Measurements from ENCODE around the gene RGL2.

DNA sequence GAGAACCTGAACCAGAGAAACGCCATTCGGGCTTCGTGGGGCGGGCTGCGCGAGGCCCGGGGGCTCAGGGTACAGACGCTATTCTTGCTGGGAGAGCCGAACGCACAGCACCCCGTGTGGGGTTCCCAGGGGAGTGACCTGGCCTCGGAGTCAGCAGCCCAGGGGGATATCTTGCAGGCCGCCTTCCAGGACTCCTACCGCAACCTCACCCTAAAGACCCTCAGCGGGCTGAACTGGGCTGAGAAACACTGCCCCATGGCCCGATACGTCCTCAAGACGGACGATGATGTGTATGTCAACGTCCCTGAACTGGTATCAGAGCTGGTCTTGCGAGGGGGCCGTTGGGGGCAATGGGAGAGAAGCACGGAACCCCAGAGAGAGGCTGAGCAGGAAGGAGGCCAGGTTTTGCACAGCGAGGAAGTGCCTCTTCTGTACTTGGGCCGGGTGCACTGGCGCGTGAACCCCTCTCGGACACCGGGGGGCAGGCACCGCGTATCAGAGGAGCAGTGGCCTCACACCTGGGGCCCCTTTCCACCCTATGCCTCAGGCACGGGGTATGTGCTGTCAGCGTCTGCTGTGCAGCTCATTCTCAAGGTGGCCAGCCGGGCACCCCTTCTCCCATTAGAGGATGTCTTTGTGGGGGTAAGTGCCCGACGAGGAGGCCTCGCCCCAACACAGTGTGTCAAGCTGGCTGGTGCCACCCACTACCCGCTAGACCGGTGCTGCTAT, 20.9 kb downstream of the RGL2 start:
- TF ChIP-seq, protein P1, sequence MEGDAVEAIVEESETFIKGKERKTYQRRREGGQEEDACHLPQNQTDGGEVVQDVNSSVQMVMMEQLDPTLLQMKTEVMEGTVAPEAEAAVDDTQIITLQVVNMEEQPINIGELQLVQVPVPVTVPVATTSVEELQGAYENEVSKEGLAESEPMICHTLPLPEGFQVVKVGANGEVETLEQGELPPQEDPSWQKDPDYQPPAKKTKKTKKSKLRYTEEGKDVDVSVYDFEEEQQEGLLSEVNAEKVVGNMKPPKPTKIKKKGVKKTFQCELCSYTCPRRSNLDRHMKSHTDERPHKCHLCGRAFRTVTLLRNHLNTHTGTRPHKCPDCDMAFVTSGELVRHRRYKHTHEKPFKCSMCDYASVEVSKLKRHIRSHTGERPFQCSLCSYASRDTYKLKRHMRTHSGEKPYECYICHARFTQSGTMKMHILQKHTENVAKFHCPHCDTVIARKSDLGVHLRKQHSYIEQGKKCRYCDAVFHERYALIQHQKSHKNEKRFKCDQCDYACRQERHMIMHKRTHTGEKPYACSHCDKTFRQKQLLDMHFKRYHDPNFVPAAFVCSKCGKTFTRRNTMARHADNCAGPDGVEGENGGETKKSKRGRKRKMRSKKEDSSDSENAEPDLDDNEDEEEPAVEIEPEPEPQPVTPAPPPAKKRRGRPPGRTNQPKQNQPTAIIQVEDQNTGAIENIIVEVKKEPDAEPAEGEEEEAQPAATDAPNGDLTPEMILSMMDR (IDR thresholded peaks at IDR 0.05 in 8 of 11, conservative IDR thresholded peaks at IDR 0.05 in 3 of 11) = no peak
- no peak for TF ChIP-seq POLR2A (IDR thresholded peaks at IDR 0.05)
- peak in 1 of 3 donors; percentile 15 for TF ChIP-seq POLR2AphosphoS5 (IDR thresholded peaks at IDR 0.05)

Measured in spleen (tissue), 7 donors.